Measurements from ENCODE around the gene GTF2H2C.

DNA sequence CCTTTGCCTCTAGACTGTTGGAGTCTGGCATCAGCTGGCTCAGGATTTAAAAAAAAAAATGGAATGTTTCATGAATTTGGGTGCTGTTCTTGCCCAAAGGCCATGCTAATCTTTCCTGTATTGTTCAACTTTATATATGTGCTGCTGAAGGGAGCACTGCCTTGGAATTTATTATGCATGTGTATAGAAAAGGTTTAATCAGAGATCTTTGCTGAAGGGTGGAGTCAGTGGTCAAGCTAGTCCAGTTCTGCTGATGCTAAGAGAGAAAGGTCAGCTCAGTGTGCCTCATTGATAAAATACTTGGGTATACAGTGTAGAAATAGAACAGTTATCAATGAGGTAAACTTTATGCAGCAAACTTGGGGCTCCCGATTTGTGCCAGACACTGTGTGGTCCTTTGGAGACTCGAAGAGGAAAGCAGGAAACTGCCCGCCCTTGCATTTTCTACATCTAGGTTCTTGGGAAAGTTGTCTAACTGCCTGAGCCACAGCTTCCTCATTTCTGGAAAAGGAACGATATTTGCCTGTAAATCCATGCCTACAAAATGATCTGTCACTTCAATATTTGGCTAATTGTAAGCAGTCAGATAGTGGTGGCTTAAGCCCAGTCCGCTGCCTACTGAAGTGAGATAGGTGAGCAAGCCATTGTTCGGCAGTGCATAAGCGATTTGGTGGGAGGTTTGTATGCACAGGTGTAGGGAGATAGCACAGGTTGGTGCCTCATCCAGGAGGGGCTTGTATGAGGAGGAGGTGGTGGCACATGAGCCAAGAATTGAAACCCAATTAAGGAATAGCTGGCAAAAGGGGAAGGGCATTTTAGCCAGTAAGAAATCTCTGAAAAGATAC, 29.2 kb upstream of the GTF2H2C start:
- TF ChIP-seq POLR2A (IDR thresholded peaks at IDR 0.05) (no peak), EP300 (IDR thresholded peaks at IDR 0.05) (no peak)
- TF ChIP-seq, protein P1, sequence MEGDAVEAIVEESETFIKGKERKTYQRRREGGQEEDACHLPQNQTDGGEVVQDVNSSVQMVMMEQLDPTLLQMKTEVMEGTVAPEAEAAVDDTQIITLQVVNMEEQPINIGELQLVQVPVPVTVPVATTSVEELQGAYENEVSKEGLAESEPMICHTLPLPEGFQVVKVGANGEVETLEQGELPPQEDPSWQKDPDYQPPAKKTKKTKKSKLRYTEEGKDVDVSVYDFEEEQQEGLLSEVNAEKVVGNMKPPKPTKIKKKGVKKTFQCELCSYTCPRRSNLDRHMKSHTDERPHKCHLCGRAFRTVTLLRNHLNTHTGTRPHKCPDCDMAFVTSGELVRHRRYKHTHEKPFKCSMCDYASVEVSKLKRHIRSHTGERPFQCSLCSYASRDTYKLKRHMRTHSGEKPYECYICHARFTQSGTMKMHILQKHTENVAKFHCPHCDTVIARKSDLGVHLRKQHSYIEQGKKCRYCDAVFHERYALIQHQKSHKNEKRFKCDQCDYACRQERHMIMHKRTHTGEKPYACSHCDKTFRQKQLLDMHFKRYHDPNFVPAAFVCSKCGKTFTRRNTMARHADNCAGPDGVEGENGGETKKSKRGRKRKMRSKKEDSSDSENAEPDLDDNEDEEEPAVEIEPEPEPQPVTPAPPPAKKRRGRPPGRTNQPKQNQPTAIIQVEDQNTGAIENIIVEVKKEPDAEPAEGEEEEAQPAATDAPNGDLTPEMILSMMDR (IDR thresholded peaks at IDR 0.05), result no peak
